OCI-LY1 (cell line): ENCODE results near the gene SART3.
"Not testable (repeated sequence)": the region's sequence is repeated elsewhere in the genome, so short reads cannot be mapped to it uniquely, and the experiment has no call there.

Experiments
- H2AFZ ChIP-seq: fragments of 200-600 bp; sonication (generic), shearing (Covaris generic); 2 replicates; pipeline ENCODE4 v1.6.0; 2014; ENCODE audit warnings: antibody characterized with exemption, mild to moderate bottlenecking, low read length
- H3F3A ChIP-seq: fragments of 200-600 bp; sonication (generic), shearing (Covaris generic); 2 replicates; pipeline ENCODE4 v1.6.0; 2014; ENCODE audit warnings: mild to moderate bottlenecking, antibody characterized with exemption, low read length, moderate library complexity; ENCODE audit not compliant: insufficient read depth
- H3K27ac ChIP-seq: fragments of 200-600 bp; sonication (generic); 2 replicates; pipeline ENCODE4 v1.5.1; 2014; ENCODE audit warnings: low read length, mixed run types, mild to moderate bottlenecking, low read depth; ENCODE audit not compliant: poor library complexity, severe bottlenecking
- H3K27me3 ChIP-seq: fragments of 200-600 bp; sonication (generic); 2 replicates; pipeline ENCODE4 v1.6.0; 2014; ENCODE audit warnings: antibody characterized with exemption, mild to moderate bottlenecking, low read length, moderate library complexity; ENCODE audit not compliant: insufficient read depth
- H3K36me3 ChIP-seq: fragments of 200-600 bp; sonication (generic); 2 replicates; pipeline ENCODE4 v1.6.1; 2014; ENCODE audit warnings: mild to moderate bottlenecking, antibody characterized with exemption, low read length, moderate library complexity, mixed read lengths; ENCODE audit not compliant: insufficient read depth
- H3K4me1 ChIP-seq: fragments of 200-600 bp; sonication (generic); 2 replicates; pipeline ENCODE4 v1.5.1; 2014; ENCODE audit warnings: mild to moderate bottlenecking, low read length, moderate library complexity; ENCODE audit not compliant: insufficient read depth, severe bottlenecking
- H3K4me2 ChIP-seq: fragments of 200-600 bp; sonication (generic), shearing (Covaris generic); 2 replicates; pipeline ENCODE4 v1.6.1; 2014; ENCODE audit warnings: low read length
- H3K4me3 ChIP-seq: fragments of 200-600 bp; sonication (generic); 2 replicates; pipeline ENCODE4 v1.5.1; 2014; ENCODE audit warnings: low read length, low read depth, mild to moderate bottlenecking, mixed read lengths; ENCODE audit not compliant: poor library complexity, severe bottlenecking
- H3K79me2 ChIP-seq: fragments of 200-600 bp; shearing (Covaris generic); 2 replicates; pipeline ENCODE4 v1.6.1; 2016; ENCODE audit warnings: mixed run types, low read length, mixed read lengths; ENCODE audit not compliant: insufficient read depth
- H3K9ac ChIP-seq: fragments of 200-600 bp; sonication (generic), shearing (Covaris generic); 2 replicates; pipeline ENCODE4 v1.6.1; 2014; ENCODE audit warnings: mild to moderate bottlenecking, low read length, mixed read lengths
- H3K9me2 ChIP-seq: fragments of 200-600 bp; sonication (generic), shearing (Covaris generic); 2 replicates; pipeline ENCODE4 v1.6.1; 2014; ENCODE audit warnings: low read depth, mild to moderate bottlenecking, low read length, mixed read lengths
- H3K9me3 ChIP-seq: fragments of 200-600 bp; shearing (Covaris generic); 2 replicates; pipeline ENCODE4 v1.6.1; 2014; ENCODE audit warnings: low read length, mixed read lengths
- H4K20me1 ChIP-seq: fragments of 200-600 bp; sonication (generic), shearing (Covaris generic); 2 replicates; pipeline ENCODE4 v1.6.0; 2016; ENCODE audit warnings: mild to moderate bottlenecking, low read length; ENCODE audit not compliant: insufficient read depth
- EZH2 ChIP-seq: fragments of 200-600 bp; sonication (generic), shearing (Covaris generic); IDR thresholded peaks from 2 replicates; pipeline ENCODE4 v1.8.0; 2017; ENCODE audit warnings: borderline replicate concordance, mixed run types, mild to moderate bottlenecking, antibody characterized with exemption, low read length, moderate library complexity, mixed read lengths
- TF ChIP-seq, protein P1 (sequence below): fragments of 200-600 bp; sonication (generic), shearing (Covaris generic); IDR thresholded peaks from 2 replicates; pipeline ENCODE4 v1.5.1; 2017; ENCODE audit warnings: mild to moderate bottlenecking, antibody characterized with exemption, low read length, moderate library complexity, mixed read lengths

Gene SART3

DNA sequence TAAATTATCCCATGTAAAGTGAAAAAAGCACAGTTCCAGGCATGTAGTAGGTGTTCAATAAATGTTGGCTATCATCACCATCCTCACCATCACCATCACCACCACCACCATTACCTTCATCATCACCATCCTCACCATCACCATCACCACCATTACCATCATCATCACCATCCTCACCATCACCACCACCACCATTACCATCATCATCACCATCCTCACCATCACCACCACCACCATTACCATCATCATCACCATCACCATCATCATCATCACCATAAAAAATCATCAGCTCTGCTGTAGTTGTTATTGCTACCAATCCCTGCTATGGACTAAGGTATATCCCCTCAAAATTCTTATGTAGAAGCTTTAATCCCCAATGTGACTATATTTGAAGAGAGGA lies 16.5 kb upstream of the SART3 start:
- no peaks in the 10 kb centered on the region for H3K36me3 ChIP-seq
- TF ChIP-seq, protein P1, sequence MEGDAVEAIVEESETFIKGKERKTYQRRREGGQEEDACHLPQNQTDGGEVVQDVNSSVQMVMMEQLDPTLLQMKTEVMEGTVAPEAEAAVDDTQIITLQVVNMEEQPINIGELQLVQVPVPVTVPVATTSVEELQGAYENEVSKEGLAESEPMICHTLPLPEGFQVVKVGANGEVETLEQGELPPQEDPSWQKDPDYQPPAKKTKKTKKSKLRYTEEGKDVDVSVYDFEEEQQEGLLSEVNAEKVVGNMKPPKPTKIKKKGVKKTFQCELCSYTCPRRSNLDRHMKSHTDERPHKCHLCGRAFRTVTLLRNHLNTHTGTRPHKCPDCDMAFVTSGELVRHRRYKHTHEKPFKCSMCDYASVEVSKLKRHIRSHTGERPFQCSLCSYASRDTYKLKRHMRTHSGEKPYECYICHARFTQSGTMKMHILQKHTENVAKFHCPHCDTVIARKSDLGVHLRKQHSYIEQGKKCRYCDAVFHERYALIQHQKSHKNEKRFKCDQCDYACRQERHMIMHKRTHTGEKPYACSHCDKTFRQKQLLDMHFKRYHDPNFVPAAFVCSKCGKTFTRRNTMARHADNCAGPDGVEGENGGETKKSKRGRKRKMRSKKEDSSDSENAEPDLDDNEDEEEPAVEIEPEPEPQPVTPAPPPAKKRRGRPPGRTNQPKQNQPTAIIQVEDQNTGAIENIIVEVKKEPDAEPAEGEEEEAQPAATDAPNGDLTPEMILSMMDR = no peak
- TF ChIP-seq EZH2 = no peak
- no peak overlapping the region for H3K9ac ChIP-seq
- H3K9me2 ChIP-seq = no peaks in the 10 kb centered on the region
- H3K4me1 ChIP-seq = no peaks in the 10 kb centered on the region
- no peak overlapping the region for H2AFZ ChIP-seq
- H3K4me2 ChIP-seq = no peak overlapping the region
- H3F3A ChIP-seq = no peaks in the 10 kb centered on the region
- H3K27ac ChIP-seq = no peak overlapping the region
- H3K27me3 ChIP-seq = no peaks in the 10 kb centered on the region
- H3K4me3 ChIP-seq = no peak overlapping the region
- no peaks in the 10 kb centered on the region for H3K79me2 ChIP-seq
- H4K20me1 ChIP-seq = no peaks in the 10 kb centered on the region
- H3K9me3 ChIP-seq = no peaks in the 10 kb centered on the region

DNA sequence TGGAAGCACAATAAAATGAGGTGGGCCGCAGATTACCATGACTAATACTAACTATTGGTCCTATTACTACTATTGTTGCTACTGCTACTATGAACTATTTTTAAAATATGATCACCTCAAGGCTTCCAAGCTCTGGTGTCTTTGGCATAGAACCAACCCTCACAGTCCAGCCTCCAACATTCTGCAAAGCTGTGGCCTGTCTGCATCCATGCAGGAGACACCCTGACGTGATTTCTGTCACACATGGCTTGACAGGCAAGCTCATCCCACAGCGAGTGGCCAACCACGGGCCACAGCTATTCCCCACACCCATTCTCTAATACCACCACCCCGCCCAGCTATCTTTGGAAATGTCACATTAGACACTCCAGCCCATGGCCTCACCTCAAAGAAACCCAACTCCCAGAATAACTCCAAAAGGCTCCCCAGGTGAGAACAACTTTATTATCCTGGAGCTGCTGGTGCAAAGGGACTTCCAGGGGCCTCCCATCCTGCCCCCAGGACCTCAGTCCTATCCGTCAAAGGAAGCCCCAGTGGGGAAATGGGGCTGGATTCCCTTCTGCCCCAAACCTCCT lies 15.8 kb upstream of the SART3 start:
- Histone ChIP-seq H3K4me3 (no peak overlapping the region), H3K9me2 (no peaks in the 10 kb centered on the region), H3K9me3 (no peaks in the 10 kb centered on the region), H3K9ac (no peak overlapping the region), H4K20me1 (no peaks in the 10 kb centered on the region), H3K36me3 (no peaks in the 10 kb centered on the region), H3K4me1 (no peaks in the 10 kb centered on the region), H2AFZ (no peak overlapping the region), H3K27me3 (no peaks in the 10 kb centered on the region), H3K79me2 (no peaks in the 10 kb centered on the region), H3K4me2 (no peak overlapping the region), H3F3A (no peaks in the 10 kb centered on the region), H3K27ac (no peak overlapping the region)
- TF ChIP-seq EZH2 = no peak
- TF ChIP-seq, protein P1 = no peak

DNA sequence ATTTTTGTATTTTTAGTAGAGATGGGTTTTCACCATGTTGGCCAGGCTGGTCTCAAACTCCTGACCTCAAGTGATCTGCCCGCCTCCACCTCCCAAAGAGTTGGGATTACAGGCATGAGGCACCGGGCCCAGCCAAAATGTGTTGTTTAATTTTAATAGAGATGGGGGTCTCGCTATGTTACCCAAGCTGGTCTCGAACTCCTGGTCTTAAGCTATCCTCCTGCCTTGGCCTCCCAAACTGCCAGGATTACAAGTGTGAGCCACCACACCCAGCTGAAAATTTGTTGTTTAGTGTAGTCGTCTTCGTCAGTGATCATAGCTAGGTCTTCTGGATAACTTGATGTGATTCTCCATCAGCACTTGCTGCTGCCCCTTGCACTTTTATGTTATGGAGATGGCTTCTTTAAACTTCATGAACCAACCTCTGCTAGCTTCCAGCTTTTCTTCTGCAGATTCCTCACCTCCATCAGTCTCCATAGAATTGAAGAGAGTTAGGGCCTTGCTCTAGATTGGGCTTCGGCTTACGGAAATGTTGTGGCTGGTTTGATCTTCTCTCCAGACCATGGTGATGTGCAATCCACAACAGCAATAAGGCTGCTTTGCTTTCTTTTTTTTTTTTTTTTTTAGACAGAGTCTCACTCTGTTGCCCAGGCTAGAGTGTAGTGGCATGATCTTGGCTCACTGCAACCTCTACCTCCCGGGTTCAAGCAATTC lies 14.4 kb upstream of the SART3 start:
- no peak overlapping the region for H3K4me2 ChIP-seq
- no peaks in the 10 kb centered on the region for H3K36me3 ChIP-seq
- H3K4me1 ChIP-seq = peaks cover 3% of the 10 kb centered on the region
- TF ChIP-seq, protein P1 = no peak
- TF ChIP-seq EZH2 = no peak
- no peaks in the 10 kb centered on the region for H3K9me2 ChIP-seq
- H4K20me1 ChIP-seq = no peaks in the 10 kb centered on the region
- H3K27ac ChIP-seq = no peak overlapping the region
- no peaks in the 10 kb centered on the region for H3K79me2 ChIP-seq
- no peak overlapping the region for H3K9ac ChIP-seq
- no peaks in the 10 kb centered on the region for H3K9me3 ChIP-seq
- H3K4me3 ChIP-seq = no peak overlapping the region
- H2AFZ ChIP-seq = no peak overlapping the region
- no peaks in the 10 kb centered on the region for H3F3A ChIP-seq
- no peaks in the 10 kb centered on the region for H3K27me3 ChIP-seq

DNA sequence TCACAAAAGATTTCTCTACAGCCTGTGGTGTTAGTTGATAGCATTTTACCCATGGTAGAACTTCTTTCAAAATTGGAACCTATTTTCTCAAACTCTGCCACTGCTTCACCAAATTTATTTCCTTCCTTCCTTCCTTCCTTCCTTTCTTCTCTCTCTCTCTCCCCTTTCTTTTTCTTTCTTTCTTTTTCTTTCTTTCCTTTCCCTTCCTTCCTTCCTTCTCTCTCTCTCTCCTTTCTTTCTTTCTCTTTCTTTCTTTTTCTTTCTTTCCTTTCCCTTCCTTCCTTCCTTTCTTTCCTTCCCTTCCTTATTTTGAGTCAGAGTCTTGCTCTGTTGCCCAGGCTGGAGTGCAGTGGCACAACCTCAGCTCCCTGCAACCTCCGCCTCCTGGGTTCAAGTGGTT lies 13.3 kb upstream of the SART3 start:
- not testable (repeated sequence) for H3K27ac ChIP-seq, H3K4me3 ChIP-seq, H3K9me3 ChIP-seq, H3K9ac ChIP-seq, H2AFZ ChIP-seq, H3F3A ChIP-seq, H3K36me3 ChIP-seq, H3K27me3 ChIP-seq, H3K4me2 ChIP-seq, H3K79me2 ChIP-seq, H4K20me1 ChIP-seq, H3K9me2 ChIP-seq
- H3K4me1 ChIP-seq = peaks cover 12% of the 10 kb centered on the region
